ENCODE results near the gene PTPRR. TPM values are rescaled to one million over a fixed set of nuclear protein-coding genes. Genes with fewer than 3 reads are reported as not detected.

The PTPRR gene
- total RNA-seq, 1 donor from 2014 or later, result 0.33 TPM

- Mint-ChIP-seq H3K27me3 (ENCODE audit: unreplicated experiment) (peaks cover 6% of the 10 kb centered on the region), H3K27ac (ENCODE audit: unreplicated experiment) (no peak overlapping the region), H3K9me3 (ENCODE audit: unreplicated experiment) (no peaks in the 10 kb centered on the region), H3K36me3 (ENCODE audit: low read depth, unreplicated experiment) (no peaks in the 10 kb centered on the region), H3K4me3 (ENCODE audit: unreplicated experiment) (no peak overlapping the region), H3K4me1 (ENCODE audit: unreplicated experiment) (peaks cover 8% of the 10 kb centered on the region)
- TF ChIP-seq CTCF (IDR thresholded peaks at IDR 0.05; ENCODE audit: unreplicated experiment), result no peak
- DNase-seq (ENCODE audit: low spot score), result no peak
Observed at GRCh38 chr12:70919176-70919575, 1.4 kb downstream of the PTPRR start.

GRCh38 chr12:70918321-70918720 is 2.2 kb downstream of the PTPRR start:
- Mint-ChIP-seq H3K4me1 (ENCODE audit: unreplicated experiment) (peaks cover 7% of the 10 kb centered on the region), H3K27me3 (ENCODE audit: unreplicated experiment) (peaks cover 6% of the 10 kb centered on the region), H3K27ac (ENCODE audit: unreplicated experiment) (no peak overlapping the region), H3K36me3 (ENCODE audit: low read depth, unreplicated experiment) (no peaks in the 10 kb centered on the region), H3K9me3 (ENCODE audit: unreplicated experiment) (no peaks in the 10 kb centered on the region), H3K4me3 (ENCODE audit: unreplicated experiment) (no peak overlapping the region)
- TF ChIP-seq CTCF (IDR thresholded peaks at IDR 0.05; ENCODE audit: unreplicated experiment), result no peak
- DNase-seq (ENCODE audit: low spot score), result no peak

GRCh38 chr12:70910666-70911065 is 9.9 kb downstream of the PTPRR start:
- Mint-ChIP-seq H3K27ac (ENCODE audit: unreplicated experiment) (no peak overlapping the region), H3K27me3 (ENCODE audit: unreplicated experiment) (peaks cover 1% of the 10 kb centered on the region), H3K9me3 (ENCODE audit: unreplicated experiment) (no peaks in the 10 kb centered on the region), H3K4me3 (ENCODE audit: unreplicated experiment) (no peak overlapping the region), H3K4me1 (ENCODE audit: unreplicated experiment) (peaks cover 23% of the 10 kb centered on the region), H3K36me3 (ENCODE audit: low read depth, unreplicated experiment) (no peaks in the 10 kb centered on the region)
- no peak for TF ChIP-seq CTCF (IDR thresholded peaks at IDR 0.05; ENCODE audit: unreplicated experiment)
- no peak for DNase-seq (ENCODE audit: low spot score)

- H3K9me3 Mint-ChIP-seq (ENCODE audit: unreplicated experiment), result no peaks in the 10 kb centered on the region
- H3K4me1 Mint-ChIP-seq (ENCODE audit: unreplicated experiment), result peaks cover 23% of the 10 kb centered on the region
- no peak for DNase-seq (ENCODE audit: low spot score)
- no peaks in the 10 kb centered on the region for H3K36me3 Mint-ChIP-seq (ENCODE audit: low read depth, unreplicated experiment)
- no peak overlapping the region for H3K27ac Mint-ChIP-seq (ENCODE audit: unreplicated experiment)
- TF ChIP-seq CTCF (IDR thresholded peaks at IDR 0.05; ENCODE audit: unreplicated experiment), result no peak
- no peaks in the 10 kb centered on the region for H3K27me3 Mint-ChIP-seq (ENCODE audit: unreplicated experiment)
- H3K4me3 Mint-ChIP-seq (ENCODE audit: unreplicated experiment), result no peak overlapping the region
Observed at GRCh38 chr12:70908978-70909377, 11.6 kb downstream of the PTPRR start.

- no peak for DNase-seq (ENCODE audit: low spot score)
- TF ChIP-seq CTCF (IDR thresholded peaks at IDR 0.05; ENCODE audit: unreplicated experiment), result no peak
Observed at GRCh38 chr12:70907412-70907811, 13.1 kb downstream of the PTPRR start.

More at GRCh38 chr12:70907412-70907811, 13.1 kb downstream of the PTPRR start:
- Mint-ChIP-seq H3K4me3 (ENCODE audit: unreplicated experiment) (no peak overlapping the region), H3K36me3 (ENCODE audit: low read depth, unreplicated experiment) (no peaks in the 10 kb centered on the region), H3K27ac (ENCODE audit: unreplicated experiment) (no peak overlapping the region), H3K9me3 (ENCODE audit: unreplicated experiment) (no peaks in the 10 kb centered on the region), H3K27me3 (ENCODE audit: unreplicated experiment) (no peaks in the 10 kb centered on the region), H3K4me1 (ENCODE audit: unreplicated experiment) (peaks cover 23% of the 10 kb centered on the region)

All from endothelial cell (in vitro differentiated cells).